Tibial artery (tissue), 4 donors: ENCODE measurements around the gene NDOR1.

ENCODE experiments used
- DNase-seq, 2 donors: peaks; one replicate each; pipeline ENCODE4 v3.0.0-alpha.2; 2019
- H3K27ac ChIP-seq, 2 donors: fragments of 200-600 bp; sonication (generic) in 1 of 2; 1 replicate in 1 of 2; 2 replicates in 1 of 2; pipeline ENCODE4 v1.5.1; 2018 to 2019; ENCODE audit warnings: mild to moderate bottlenecking in 1 of 2
- H3K27me3 ChIP-seq, 2 donors: fragments of 200-600 bp; sonication (generic) in 1 of 2; one replicate each; pipeline versions ENCODE4 v1.5.1 to v1.6.0; 2016 to 2019
- H3K36me3 ChIP-seq, 3 donors: fragments of 200-600 bp; sonication (generic) in 2 of 3; one replicate each; pipeline ENCODE4 v1.5.1; 2016 to 2019; ENCODE audit warnings: mild to moderate bottlenecking in 2 of 3
- H3K4me1 ChIP-seq, 4 donors: fragments of 200-600 bp; sonication (generic) in 2 of 4; 1 replicate in 3 of 4; 2 replicates in 1 of 4; pipeline ENCODE4 v1.5.1; 2016 to 2019
- H3K4me3 ChIP-seq, 2 donors: fragments of 200-600 bp; sonication (generic) in 1 of 2; 1 replicate in 1 of 2; 2 replicates in 1 of 2; pipeline ENCODE4 v1.5.1; 2018 to 2019; ENCODE audit warnings: mild to moderate bottlenecking in 2 of 2
- H3K9me3 ChIP-seq, 3 donors: fragments of 200-600 bp; sonication (generic) in 1 of 3; one replicate each; pipeline ENCODE4 v1.5.1; 2016 to 2019
- intact Hi-C: fragments of 100-400 bp; cut with DNase I; formaldehyde crosslinking; loops from one replicate; pipeline ENCODE4 v1.15.0; 2023; ENCODE audit warnings: low total_unique reads
- TF ChIP-seq, protein P1 (sequence below), 2 experiments: fragments of 200-600 bp in 1 of 2; fragments of 450-650 bp in 1 of 2; IDR thresholded peaks; one replicate each; pipeline ENCODE4 v1.5.1; 2017 to 2019; ENCODE audit warnings: antibody characterized with exemption in 2 of 2, mild to moderate bottlenecking in 1 of 2, moderate library complexity in 1 of 2

The NDOR1 gene

DNA sequence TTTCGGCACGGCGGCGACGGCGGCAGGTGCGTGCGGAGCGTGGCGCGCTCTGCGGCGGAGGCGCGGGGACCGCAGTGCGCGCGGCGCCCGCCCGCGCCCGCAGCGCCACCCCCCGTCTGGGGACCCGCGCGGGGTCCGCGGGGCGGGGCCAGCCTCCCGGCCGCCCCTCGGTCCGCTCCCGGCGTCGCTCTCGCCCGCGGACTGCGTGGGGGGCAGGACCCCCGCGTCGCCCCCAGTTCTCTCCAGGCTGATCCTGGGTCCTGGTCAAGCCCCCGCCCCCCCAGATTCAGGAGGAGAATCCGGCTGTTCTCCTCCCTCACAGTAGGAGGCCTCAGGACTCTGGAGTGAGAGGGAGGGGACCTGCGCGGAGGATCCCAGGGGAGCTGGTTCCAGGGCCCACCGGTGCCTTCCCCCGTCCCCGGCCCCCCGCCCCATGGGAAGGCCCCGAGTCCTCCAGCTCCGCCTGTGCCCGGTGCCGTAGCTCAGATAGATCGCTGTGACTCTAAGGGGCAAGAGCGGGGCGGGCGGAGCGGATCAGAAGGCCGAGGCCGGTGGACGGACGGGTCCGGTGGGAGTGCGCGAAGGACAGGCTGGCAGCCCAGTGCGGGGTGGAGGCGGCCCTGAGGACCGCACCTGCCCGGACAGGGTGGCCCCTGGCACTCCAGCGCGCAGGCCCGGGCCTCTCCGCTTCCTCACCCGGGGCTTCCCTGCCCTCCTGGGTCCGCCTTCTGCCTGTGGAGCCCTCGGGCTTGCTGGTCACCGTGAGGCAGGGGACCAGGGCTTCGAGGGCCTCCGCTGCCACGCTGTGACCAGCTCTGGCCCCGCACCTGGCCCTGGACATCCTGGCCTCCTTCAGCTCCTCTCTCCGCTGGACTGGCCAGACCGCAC, 16.9 kb downstream of the NDOR1 start, which contains the start of gene RNF208:
TSS of gene RNF208 (minus strand) at position 51 of the 888 bp plus-strand sequence. CDS start 1,028 bp downstream, outside the sequence.
- intact Hi-C loops = loop anchor here (5.0 kb wide), 1 partner anchor 35 kb away; the partner anchor contains the start of genes ANAPC2 and SSNA1
- H3K27me3 ChIP-seq = peaks cover 0 to 14% of the 10 kb centered on the region in 2 donors
- H3K36me3 ChIP-seq = no peaks in the 10 kb centered on the region
- H3K4me3 ChIP-seq = peak within 1 kb of the TSS; percentile 60 to 81
- peak within 1 kb of the TSS; percentile 89 to 93 for H3K27ac ChIP-seq
- H3K4me1 ChIP-seq = peaks cover 0 to 55% (median 33%) of the 10 kb centered on the region in 4 donors
- TF ChIP-seq, protein P1, sequence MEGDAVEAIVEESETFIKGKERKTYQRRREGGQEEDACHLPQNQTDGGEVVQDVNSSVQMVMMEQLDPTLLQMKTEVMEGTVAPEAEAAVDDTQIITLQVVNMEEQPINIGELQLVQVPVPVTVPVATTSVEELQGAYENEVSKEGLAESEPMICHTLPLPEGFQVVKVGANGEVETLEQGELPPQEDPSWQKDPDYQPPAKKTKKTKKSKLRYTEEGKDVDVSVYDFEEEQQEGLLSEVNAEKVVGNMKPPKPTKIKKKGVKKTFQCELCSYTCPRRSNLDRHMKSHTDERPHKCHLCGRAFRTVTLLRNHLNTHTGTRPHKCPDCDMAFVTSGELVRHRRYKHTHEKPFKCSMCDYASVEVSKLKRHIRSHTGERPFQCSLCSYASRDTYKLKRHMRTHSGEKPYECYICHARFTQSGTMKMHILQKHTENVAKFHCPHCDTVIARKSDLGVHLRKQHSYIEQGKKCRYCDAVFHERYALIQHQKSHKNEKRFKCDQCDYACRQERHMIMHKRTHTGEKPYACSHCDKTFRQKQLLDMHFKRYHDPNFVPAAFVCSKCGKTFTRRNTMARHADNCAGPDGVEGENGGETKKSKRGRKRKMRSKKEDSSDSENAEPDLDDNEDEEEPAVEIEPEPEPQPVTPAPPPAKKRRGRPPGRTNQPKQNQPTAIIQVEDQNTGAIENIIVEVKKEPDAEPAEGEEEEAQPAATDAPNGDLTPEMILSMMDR (IDR thresholded peaks at IDR 0.05) = no peak
- DNase-seq = no peak
- H3K9me3 ChIP-seq = no peaks in the 10 kb centered on the region

DNA sequence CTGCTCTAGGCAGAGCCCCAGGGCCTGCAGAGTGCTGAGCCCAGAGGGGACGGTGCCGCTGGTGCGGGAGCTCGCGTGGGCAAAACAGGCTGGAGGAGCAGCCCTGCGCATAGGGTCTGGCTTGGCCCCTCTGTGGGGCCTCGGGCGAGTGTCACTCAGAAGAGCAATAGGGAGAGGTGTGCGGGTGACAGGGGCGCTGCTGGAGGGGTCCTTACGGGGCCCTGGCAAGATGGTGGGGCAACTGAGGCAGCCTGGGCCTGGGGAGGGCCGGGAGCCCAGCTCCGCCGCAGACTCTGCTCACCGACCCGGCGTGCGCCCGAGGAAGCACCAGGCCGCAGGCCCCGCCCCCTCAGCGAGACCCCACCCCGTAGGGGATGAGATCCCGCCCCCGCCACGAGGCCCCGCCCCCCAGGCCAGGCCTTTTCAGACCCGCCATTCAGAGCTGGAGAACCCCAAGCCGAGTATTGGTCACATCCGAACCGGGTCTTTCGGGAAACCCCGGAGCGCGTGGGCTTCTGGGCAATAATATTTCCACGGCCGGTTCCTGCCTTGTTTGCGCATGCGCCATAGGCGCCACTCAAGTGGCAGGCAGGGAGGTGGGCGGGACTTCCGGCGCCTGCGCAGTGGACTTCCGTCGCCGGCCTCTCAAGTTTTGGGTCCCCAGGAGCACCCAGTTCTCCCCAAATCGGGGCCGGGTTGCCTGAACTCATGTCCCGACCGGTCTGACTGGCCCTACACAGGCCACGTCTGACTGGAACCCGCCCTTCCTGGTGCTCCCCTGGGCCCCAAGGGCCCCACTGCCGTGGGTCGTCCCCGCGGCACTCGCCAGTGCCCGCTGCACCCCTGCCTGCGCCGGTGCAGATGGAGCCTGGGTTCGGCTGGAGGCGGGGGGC, 17.8 kb downstream of the NDOR1 start:
- peaks cover 0 to 53% (median 27%) of the 10 kb centered on the region in 4 donors for H3K4me1 ChIP-seq
- peak; percentile 97 to 99 for DNase-seq
- intact Hi-C loops = loop anchor here (5.0 kb wide), 1 partner anchor 36 kb away; the partner anchor contains the start of genes ANAPC2 and SSNA1
- H3K4me3 ChIP-seq = peak overlapping the region; percentile 60 to 81
- peak overlapping the region; percentile 89 to 93 for H3K27ac ChIP-seq
- peaks cover 0 to 19% of the 10 kb centered on the region in 2 donors for H3K27me3 ChIP-seq
- no peaks in the 10 kb centered on the region for H3K9me3 ChIP-seq
- H3K36me3 ChIP-seq = no peaks in the 10 kb centered on the region
- TF ChIP-seq, protein P1 (IDR thresholded peaks at IDR 0.05) = no peak

DNA sequence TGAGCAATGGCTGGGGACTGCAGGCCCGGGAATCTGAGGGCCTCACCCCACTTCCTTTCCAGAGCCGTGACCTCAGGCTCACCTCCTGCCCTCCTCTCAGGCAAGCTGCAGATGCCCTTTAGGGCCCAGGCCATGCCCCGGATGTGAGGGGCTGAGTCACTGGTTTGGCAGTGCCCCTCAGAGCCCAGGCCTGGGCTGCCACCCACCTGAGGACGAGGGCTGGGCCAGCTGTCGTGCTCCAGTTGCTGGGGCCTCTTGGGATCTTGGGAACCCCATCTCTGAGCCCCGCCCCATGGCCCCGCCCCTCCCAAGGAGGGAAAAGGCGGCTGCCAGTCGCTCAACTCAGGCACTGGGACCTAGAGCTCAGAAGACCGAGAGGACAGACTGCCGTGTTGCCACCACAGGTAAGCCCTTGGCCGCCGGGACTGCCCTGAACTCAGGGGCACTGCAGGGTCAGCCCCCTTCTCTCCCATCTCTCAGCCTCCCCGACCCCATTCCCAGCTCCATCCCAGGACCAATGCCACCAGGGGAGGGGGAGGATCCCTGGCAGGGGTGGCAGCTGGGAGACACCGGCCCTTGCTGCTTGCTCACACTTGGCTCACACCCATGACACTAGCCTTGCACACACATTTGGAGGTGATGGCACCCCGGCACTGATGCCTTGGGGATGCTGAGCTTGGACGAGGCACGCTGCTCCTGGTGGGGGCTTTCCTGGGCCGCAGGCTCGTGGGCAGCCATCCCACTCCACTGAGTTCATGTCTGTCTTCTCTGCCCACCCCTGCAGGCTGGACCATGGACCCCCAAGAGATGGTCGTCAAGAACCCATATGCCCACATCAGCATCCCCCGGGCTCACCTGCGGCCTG, 19.6 kb downstream of the NDOR1 start, which contains the start of gene CYSRT1:
TSS of gene CYSRT1 (plus strand) at position 345 of the 865 bp plus-strand sequence. CDS start at position 793, 448 bp downstream.
- no peak for DNase-seq
- peak within 1 kb of the TSS; percentile 89 to 93 for H3K27ac ChIP-seq
- H3K9me3 ChIP-seq = no peaks in the 10 kb centered on the region
- peaks cover 0 to 56% (median 23%) of the 10 kb centered on the region in 4 donors for H3K4me1 ChIP-seq
- peaks cover 0 to 37% of the 10 kb centered on the region in 2 donors for H3K27me3 ChIP-seq
- TF ChIP-seq, protein P1 (IDR thresholded peaks at IDR 0.05) = no peak
- no peaks in the 10 kb centered on the region for H3K36me3 ChIP-seq
- intact Hi-C loops = loop anchor here (5.0 kb wide), 1 partner anchor 38 kb away; the partner anchor contains the start of genes ANAPC2 and SSNA1
- H3K4me3 ChIP-seq = peak within 1 kb of the TSS; percentile 60 to 81

DNA sequence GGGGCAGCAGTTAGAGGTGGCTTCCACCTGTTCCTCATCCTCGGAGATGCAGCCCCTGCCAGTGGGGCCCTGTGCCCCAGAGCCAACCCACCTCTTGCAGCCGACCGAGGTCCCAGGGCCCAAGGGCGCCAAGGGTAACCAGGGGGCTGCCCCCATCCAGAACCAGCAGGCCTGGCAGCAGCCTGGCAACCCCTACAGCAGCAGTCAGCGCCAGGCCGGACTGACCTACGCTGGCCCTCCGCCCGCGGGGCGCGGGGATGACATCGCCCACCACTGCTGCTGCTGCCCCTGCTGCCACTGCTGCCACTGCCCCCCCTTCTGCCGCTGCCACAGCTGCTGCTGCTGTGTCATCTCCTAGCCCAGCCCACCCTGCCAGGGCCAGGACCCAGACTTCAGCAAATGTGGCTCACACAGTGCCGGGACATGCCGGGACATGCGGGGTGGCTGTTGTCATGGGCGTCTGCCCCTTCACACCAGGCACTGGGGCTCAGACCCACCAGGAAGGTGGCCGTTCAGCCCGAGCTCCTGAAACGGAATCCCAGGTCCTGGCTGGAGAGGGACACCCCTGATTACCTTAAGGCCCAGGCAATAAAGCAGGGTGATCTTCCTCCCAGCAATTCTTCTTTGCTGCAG, 20.3 kb downstream of the NDOR1 start:
- H3K36me3 ChIP-seq = no peaks in the 10 kb centered on the region
- TF ChIP-seq, protein P1 (IDR thresholded peaks at IDR 0.05) = no peak
- no peak overlapping the region for H3K4me3 ChIP-seq
- H3K9me3 ChIP-seq = no peaks in the 10 kb centered on the region
- DNase-seq = no peak
- no peak overlapping the region for H3K27ac ChIP-seq
- H3K4me1 ChIP-seq = peaks cover 0 to 56% (median 23%) of the 10 kb centered on the region in 4 donors
- intact Hi-C loops = no loop called here
- H3K27me3 ChIP-seq = peaks cover 0 to 44% of the 10 kb centered on the region in 2 donors
